G401.6 (cell line): ENCODE results near the gene FEM1B.

Experiments used
- FAIRE-seq: peaks from 2 replicates; lab custom pipeline; 2012; peaks lifted over from hg19 to GRCh38; lab: Jason Lieb, UNC

The FEM1B gene

GRCh38 chr15:68285259-68285980, 7.9 kb downstream of the FEM1B start:
- no peak for FAIRE-seq

DNA sequence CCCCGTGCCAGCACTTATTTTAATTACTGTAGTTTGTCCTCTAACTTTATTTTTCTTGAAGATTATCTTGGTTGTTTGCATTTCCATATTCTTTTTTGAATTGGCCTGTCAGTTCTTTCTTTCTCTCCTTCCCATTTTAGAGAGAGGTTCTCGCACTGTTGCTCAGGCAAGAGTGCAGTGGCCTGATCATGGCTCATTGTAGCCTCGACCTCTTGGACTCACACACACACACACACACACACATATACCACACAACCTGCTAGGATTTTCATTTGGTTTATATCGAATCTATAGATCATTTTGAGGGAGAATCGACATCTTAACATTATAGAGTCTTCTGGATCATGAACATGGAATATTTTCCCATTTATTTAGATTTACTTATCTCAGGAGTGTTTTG, 8.7 kb downstream of the FEM1B start:
- no peak for FAIRE-seq

- no peak for FAIRE-seq
These were observed 11.5 kb downstream of the FEM1B start for GRCh38 chr15:68289057-68289456.

- FAIRE-seq: no peak
These were observed 12.2 kb downstream of the FEM1B start for GRCh38 chr15:68289621-68290352.

DNA sequence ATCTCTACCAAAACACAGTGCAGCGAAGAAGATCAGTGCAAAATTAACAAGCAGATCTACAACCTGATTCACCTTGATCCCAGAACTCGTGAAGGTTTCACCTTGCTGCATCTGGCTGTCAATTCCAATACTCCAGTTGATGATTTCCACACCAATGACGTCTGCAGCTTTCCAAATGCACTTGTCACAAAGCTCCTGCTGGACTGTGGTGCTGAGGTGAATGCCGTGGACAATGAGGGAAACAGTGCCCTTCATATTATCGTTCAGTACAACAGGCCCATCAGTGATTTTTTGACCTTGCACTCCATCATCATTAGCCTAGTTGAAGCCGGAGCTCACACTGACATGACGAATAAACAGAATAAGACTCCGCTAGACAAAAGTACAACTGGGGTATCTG, 13.2 kb downstream of the FEM1B start:
- FAIRE-seq: no peak

DNA sequence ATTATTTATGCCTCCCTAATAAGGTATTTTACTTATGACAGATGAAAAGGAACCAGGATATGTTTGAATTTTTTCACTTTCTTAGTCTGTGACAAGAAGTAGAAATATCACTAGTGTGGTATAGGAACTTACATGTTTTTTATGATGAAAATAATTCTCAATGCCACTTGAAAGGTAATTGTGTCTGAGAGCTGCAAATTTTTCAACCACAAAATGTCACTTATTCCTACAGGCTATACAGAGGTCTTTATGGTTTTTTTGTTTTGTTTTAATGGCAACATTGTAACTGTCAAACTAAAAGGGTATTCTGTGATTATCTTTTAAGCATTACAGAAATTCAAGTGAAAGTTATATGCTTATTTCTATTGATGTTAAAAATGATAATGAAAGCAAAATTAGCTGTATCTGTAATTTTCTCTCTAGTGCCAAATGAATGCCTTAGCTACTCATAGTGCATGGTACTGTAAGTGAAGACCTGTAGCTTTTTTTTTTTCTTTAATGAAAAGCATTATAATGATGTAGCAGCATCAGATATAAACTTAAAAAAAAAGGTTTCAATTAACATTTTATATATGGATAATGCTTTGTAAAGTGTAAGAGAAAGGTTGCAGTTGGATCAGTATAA, 14.7 kb downstream of the FEM1B start:
- FAIRE-seq: no peak

DNA sequence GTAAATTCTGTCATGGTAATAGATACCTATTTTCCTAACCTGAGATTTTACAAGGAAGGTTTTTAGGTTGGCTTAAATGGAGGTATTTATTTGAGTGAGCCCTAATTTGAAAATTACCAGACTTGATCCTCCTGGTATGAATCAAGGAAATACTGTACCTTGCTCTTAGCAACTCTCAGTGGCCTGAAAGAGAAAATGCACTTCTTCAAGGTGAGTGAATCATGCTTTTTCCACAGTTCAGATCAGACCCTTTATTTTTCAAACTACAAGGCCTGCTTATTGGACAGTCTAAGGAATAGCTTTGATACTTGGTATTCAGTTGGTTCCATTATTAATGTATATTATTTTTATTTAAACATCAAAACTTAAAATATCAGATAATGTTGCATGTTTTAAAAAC, 15.4 kb downstream of the FEM1B start:
- no peak for FAIRE-seq

DNA sequence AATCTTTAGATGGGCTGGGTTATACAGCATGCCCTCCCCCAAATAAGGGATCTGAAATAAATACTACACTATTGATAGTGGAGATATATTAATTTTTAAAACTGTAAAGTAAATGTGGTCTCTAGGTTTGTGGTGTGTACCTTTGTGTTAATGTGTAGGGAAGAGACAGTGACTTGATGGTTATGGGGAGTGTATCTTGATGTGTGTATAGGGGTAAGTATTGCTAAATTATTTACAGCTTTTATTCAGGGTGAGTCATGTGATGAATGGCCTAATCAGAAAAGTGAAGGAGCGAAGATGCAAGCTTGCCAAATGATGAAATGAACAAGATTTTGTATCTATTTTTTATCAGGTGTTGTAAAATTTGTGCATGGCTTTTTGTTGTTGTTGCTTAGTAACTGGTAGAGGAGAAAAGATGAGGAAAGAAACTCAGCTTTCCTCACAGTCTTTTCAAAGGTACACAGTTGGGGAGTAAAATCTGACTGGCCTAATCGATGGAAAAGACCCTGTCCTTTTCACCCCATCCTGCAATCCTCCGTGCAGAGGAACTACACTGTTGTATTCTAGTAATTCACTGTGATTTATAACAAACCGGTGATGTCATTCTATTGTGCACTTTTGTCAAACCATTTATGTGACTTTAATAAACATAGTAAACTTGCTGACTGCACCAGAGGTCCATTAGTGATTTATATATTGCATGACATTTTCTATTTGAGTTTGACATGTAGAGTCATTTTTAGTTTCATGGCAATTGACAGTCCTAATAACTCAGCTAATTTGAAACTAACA, 17.7 kb downstream of the FEM1B start:
- no peak for FAIRE-seq

GRCh38 chr15:68298336-68298735, 20.8 kb downstream of the FEM1B start:
- FAIRE-seq: no peak

- no peak for FAIRE-seq
These were observed 21.4 kb downstream of the FEM1B start for GRCh38 chr15:68298882-68299381.

DNA sequence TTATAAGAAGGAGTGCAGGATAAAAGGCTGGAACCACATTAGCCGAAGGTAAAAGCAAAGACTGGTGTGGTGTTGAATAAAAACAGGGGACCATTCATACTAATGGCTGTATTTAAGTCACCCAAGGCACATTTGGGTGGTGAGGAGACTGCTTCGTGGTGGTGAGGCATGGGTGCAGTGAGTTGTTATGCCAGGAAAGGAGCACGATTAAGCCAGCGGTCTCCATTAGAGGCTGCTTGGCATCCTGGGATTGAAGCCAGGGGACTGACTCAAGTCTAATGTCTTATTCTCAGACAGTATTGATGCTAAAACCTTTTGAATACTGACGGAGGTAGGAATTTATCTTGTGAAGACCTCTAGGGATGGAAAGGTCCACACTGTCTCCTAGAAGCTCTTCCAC, 21.9 kb downstream of the FEM1B start:
- FAIRE-seq: no peak

- no peak for FAIRE-seq
These were observed 22.8 kb downstream of the FEM1B start for GRCh38 chr15:68300115-68300940.

- no peak for FAIRE-seq
These were observed 23.8 kb downstream of the FEM1B start for GRCh38 chr15:68301301-68301700.

DNA sequence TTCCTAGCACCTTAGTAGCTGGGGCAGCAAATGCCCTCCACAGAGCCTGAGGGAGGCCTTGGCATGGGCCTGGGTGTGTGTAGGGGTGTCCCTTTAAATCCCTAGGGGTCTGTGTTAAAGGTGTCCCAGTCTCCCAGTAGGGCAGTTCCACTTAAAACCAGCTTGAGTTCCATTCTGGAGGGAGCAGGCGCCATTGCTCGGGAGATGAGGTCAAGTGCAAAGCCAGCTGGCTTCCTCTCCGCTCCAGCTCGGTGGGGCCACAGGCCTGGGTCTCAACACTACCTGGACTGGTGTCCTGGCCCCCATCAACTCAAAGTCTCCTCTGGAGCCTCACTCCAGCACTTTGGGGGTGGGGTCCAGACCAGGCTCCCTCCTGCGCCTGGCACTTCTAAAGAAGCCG, 25.2 kb downstream of the FEM1B start:
- no peak for FAIRE-seq

DNA sequence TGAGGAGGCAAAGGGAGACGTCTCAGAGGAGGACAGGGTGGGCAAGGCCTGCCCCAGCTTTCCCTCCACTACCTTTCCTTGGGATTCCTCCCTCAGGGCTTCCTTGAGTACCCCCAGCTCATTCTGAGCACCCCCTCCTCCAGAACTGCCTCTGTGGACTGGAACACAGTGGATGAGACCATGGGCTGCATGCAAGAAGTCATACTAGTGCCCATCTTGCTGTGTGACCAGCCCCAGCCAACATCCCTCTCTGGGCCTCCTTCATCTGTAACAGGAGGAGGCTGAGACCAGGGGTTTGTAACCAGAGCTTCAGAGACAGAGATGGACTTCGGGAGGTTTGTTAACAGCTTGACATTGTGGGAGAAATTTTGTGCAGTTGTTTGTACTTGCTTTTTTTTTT, 25.6 kb downstream of the FEM1B start:
- FAIRE-seq: no peak

DNA sequence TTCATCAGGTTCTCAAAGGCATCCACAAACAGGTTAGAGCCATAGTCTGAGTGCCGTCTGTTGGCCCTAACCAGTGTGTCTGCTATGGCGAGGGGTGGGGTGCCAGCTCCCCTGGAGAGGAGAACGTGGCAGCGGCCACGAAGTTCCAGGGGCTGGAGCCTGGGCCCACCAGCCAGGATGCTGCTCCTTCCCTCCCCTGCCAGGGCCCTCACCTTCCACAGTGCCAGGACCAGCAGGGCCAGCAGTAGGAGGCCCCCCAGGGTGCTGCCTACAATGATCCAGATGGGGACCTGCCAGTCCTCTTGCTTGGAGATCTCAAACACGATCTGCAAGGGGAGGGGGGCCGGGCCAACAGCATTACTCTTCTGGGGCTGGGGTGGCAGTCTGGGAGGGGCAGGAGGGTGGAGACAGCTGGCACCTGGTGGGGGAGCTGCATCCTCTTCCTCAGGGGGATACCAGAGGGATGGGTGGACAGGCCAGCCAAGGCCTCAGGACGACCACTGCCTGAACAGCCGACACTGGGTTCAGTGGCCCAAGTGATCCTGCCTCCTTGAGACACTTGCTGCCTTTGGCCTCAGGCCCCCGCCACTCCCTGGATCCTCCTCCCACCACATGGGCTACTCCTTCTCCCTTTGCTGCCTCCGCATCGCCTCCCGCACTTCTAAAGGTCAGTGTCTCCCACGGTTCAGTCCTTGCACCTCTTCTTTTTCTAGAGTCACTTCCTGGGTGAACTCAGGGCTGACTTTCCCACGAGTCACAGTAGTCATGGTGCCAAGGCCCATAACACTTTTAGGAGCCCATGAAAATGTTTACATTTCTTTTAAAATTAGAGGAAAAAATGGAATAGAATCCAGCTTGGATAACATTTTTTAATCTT, 26.3 kb downstream of the FEM1B start:
- no peak for FAIRE-seq

- no peak for FAIRE-seq
These were observed 27.2 kb downstream of the FEM1B start for GRCh38 chr15:68304589-68305337.

GRCh38 chr15:68305420-68305871, 27.9 kb downstream of the FEM1B start:
- FAIRE-seq: no peak

DNA sequence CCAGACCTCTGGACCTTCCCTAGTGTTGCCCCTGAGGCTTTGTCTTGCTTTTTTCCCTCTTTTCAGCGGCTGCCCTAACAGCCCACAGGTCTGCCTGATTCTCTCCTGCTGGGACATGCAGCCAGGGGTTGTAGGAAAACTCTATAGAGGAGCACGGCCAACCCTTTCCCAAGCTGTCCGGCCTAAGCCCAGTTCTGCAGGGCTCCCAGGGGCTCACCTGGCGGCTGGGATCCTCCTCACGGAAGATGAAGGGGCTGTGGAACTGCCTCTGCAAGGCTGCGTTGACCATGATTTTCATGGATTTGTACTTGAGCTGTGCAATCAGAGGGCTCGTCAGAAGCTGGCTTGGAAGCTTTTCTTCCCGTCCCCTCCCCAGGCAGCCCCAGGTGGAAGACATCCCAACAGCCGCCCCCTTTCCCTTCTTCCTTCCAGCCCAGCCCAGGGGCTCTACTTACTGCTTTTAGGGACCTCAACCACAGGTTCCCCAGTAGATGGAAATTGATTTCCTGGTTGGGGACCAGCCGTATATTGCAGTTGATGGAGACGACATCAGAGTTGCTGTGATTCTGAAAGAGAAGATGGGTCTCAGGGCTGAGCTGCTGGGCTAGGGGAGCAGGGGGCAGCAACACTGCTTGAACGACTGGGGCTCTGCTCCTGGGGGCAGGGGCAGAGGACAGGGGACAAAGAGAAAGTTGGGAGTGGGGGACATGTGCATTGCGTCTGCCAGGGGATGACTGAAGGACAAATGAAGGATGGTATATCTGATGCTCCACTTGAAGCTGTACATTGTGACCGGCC, 29.8 kb downstream of the FEM1B start:
- FAIRE-seq: no peak
